ENCODE measurements around the gene SI.

Gene SI

GRCh38 chr3:164940745-164941144, 137.6 kb downstream of the SI start:
- TF ChIP-seq, protein P1, sequence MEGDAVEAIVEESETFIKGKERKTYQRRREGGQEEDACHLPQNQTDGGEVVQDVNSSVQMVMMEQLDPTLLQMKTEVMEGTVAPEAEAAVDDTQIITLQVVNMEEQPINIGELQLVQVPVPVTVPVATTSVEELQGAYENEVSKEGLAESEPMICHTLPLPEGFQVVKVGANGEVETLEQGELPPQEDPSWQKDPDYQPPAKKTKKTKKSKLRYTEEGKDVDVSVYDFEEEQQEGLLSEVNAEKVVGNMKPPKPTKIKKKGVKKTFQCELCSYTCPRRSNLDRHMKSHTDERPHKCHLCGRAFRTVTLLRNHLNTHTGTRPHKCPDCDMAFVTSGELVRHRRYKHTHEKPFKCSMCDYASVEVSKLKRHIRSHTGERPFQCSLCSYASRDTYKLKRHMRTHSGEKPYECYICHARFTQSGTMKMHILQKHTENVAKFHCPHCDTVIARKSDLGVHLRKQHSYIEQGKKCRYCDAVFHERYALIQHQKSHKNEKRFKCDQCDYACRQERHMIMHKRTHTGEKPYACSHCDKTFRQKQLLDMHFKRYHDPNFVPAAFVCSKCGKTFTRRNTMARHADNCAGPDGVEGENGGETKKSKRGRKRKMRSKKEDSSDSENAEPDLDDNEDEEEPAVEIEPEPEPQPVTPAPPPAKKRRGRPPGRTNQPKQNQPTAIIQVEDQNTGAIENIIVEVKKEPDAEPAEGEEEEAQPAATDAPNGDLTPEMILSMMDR (IDR thresholded peaks at IDR 0.05; ENCODE audit: insufficient read depth, low read depth, low read length, missing control alignments) = no peak
- H3K4me3 ChIP-seq (ENCODE audit: low read depth, low read length) = no peak overlapping the region
- no peak for DNase-seq (ENCODE audit: low read depth)

- no peak for DNase-seq (ENCODE audit: low read depth)
- no peak overlapping the region for H3K4me3 ChIP-seq (ENCODE audit: low read depth, low read length)
These were observed 148.7 kb downstream of the SI start for GRCh38 chr3:164929642-164930041.

More at GRCh38 chr3:164929642-164930041, 148.7 kb downstream of the SI start:
- TF ChIP-seq, protein P1 (IDR thresholded peaks at IDR 0.05; ENCODE audit: insufficient read depth, low read depth, low read length, missing control alignments) = no peak
